DOHH2 (cell line): ENCODE results near the gene NATD1.

Experiments
- H3F3A ChIP-seq: fragments of 200-600 bp; sonication (generic), shearing (Covaris generic); 2 replicates; pipeline ENCODE4 v1.6.0; 2016; ENCODE audit warnings: antibody characterized with exemption, mild to moderate bottlenecking; ENCODE audit not compliant: control insufficient read depth, insufficient read depth
- H3K27ac ChIP-seq: fragments of 200-600 bp; sonication (generic); 2 replicates; pipeline ENCODE4 v1.5.1; 2014; ENCODE audit warnings: low read depth, mild to moderate bottlenecking, low read length, moderate library complexity
- H3K27me3 ChIP-seq: fragments of 200-600 bp; sonication (generic); 2 replicates; pipeline ENCODE4 v1.6.1; 2014; ENCODE audit warnings: mild to moderate bottlenecking, low read length, mixed read lengths; ENCODE audit not compliant: control insufficient read depth
- H3K36me3 ChIP-seq: fragments of 200-600 bp; sonication (generic); 2 replicates; pipeline ENCODE4 v1.6.1; 2014; ENCODE audit warnings: mild to moderate bottlenecking, low read length, moderate library complexity, mixed read lengths; ENCODE audit not compliant: control insufficient read depth
- H3K4me1 ChIP-seq: fragments of 200-600 bp; sonication (generic); 2 replicates; pipeline ENCODE4 v1.6.1; 2014; ENCODE audit warnings: mild to moderate bottlenecking, low read length, mixed read lengths; ENCODE audit not compliant: control insufficient read depth
- H3K4me2 ChIP-seq: fragments of 200-600 bp; sonication (generic); 2 replicates; pipeline ENCODE4 v1.6.0; 2014; ENCODE audit warnings: mild to moderate bottlenecking, low read length, moderate library complexity
- H3K4me3 ChIP-seq: fragments of 200-600 bp; sonication (generic); 2 replicates; pipeline ENCODE4 v1.5.1; 2014; ENCODE audit warnings: mild to moderate bottlenecking, low read length, mixed read lengths
- H3K79me2 ChIP-seq: fragments of 200-600 bp; sonication (generic); 2 replicates; pipeline ENCODE4 v1.6.1; 2014; ENCODE audit warnings: mild to moderate bottlenecking, low read length, mixed read lengths; ENCODE audit not compliant: control insufficient read depth
- H3K9me2 ChIP-seq: fragments of 200-600 bp; sonication (generic); replicated peaks from 2 replicates; pipeline ENCODE4 v1.6.1; 2014; ENCODE audit warnings: mild to moderate bottlenecking, low read length, mixed read lengths; ENCODE audit not compliant: control insufficient read depth
- H3K9me3 ChIP-seq: fragments of 200-600 bp; sonication (generic); 2 replicates; pipeline ENCODE4 v1.6.1; 2014; ENCODE audit warnings: antibody characterized with exemption, low read length, mixed read lengths; ENCODE audit not compliant: control insufficient read depth, insufficient read depth
- H4K20me1 ChIP-seq: fragments of 200-600 bp; sonication (generic); 2 replicates; pipeline ENCODE4 v1.6.0; 2014; ENCODE audit warnings: low read depth, mild to moderate bottlenecking, antibody characterized with exemption, low read length, moderate library complexity; ENCODE audit not compliant: control insufficient read depth, insufficient read depth
- CTCF ChIP-seq: fragments of 200-600 bp; sonication (generic); IDR thresholded peaks from one replicate; pipeline ENCODE4 v1.5.1; 2014; ENCODE audit warnings: antibody characterized with exemption, mild to moderate bottlenecking, low read depth, low read length; ENCODE audit not compliant: poor library complexity, severe bottlenecking
- EZH2phosphoT487 ChIP-seq: fragments of 200-600 bp; sonication (generic); IDR thresholded peaks from 2 replicates; pipeline ENCODE4 v1.6.1; 2017; ENCODE audit warnings: borderline replicate concordance, mild to moderate bottlenecking, antibody characterized with exemption, low read length, moderate library complexity, mixed read lengths

NATD1 gene

GRCh38 chr17:21276264-21276588 lies 23.0 kb upstream of the NATD1 start:
- TF ChIP-seq EZH2phosphoT487 (no peak), CTCF (no peak)
- Histone ChIP-seq H3K36me3 (no peaks in the 10 kb centered on the region), H3K9me3 (no peaks in the 10 kb centered on the region), H3K4me2 (peak overlapping the region; percentile 94), H3K4me3 (peak overlapping the region; percentile 80), H4K20me1 (no peaks in the 10 kb centered on the region), H3K79me2 (no peaks in the 10 kb centered on the region), H3K27ac (no peak overlapping the region), H3F3A (no peaks in the 10 kb centered on the region), H3K9me2 (no peaks in the 10 kb centered on the region), H3K4me1 (peaks cover 31% of the 10 kb centered on the region), H3K27me3 (peaks cover 5% of the 10 kb centered on the region; the same call in 1 of the 2 replicates)

GRCh38 chr17:21275579-21276263 lies 22.5 kb upstream of the NATD1 start:
- Histone ChIP-seq H4K20me1 (no peaks in the 10 kb centered on the region), H3K27me3 (peaks cover 5% of the 10 kb centered on the region; the same call in 1 of the 2 replicates), H3K79me2 (no peaks in the 10 kb centered on the region), H3F3A (no peaks in the 10 kb centered on the region), H3K36me3 (no peaks in the 10 kb centered on the region), H3K9me2 (no peaks in the 10 kb centered on the region), H3K27ac (no peak overlapping the region), H3K4me1 (peaks cover 31% of the 10 kb centered on the region), H3K4me3 (peak overlapping the region; percentile 80), H3K9me3 (no peaks in the 10 kb centered on the region), H3K4me2 (peak overlapping the region; percentile 94)
- TF ChIP-seq EZH2phosphoT487 = no peak
- peak; percentile 25 for TF ChIP-seq CTCF

GRCh38 chr17:21275047-21275578 lies 21.9 kb upstream of the NATD1 start:
- Histone ChIP-seq H3K9me2 (no peaks in the 10 kb centered on the region), H3F3A (no peaks in the 10 kb centered on the region), H3K4me2 (peak overlapping the region; percentile 94), H3K36me3 (no peaks in the 10 kb centered on the region), H3K4me1 (peaks cover 28% of the 10 kb centered on the region), H3K4me3 (peak overlapping the region; percentile 80), H3K9me3 (no peaks in the 10 kb centered on the region), H3K27ac (no peak overlapping the region), H3K79me2 (no peaks in the 10 kb centered on the region), H3K27me3 (peaks cover 5% of the 10 kb centered on the region; the same call in 1 of the 2 replicates), H4K20me1 (no peaks in the 10 kb centered on the region)
- TF ChIP-seq EZH2phosphoT487 (no peak), CTCF (no peak)
